ENCODE data around the gene GRM4.

GRM4 gene

DNA sequence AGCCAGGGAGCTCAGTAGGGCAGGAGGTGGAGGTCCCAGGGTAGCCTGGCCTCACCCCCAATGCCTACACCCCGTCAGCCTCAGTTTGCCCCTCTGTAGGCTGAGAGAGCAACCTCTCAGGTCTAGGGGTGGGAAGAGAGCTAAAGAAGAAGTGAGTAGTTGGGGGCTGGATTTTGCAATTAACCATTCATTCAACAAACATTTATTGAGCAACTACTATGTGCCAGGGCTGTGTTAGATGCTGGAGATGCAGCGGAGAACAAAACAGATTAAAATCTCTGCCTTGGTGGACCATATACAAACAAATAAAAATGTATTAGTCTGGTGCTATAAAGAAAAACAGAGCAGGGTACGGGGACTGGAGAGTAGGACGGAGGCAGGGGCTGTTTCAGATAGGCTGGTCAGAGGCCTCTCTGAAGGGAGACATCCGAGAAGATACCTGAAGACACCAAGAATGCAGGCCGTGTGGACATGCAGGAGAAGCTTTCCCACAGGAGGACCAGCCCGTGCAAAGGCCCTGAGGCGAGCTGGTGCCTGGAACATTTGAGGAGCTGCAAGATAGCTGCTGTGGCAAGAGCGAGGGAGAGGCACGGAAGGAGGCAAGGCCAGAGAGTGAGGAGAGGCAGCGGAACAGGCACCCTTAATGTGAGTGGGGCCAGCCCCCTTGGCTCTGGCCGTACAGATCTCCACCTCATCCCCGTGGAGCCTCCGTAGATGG lies 60.3 kb downstream of the GRM4 start:
- no peak for DNase-seq (ENCODE audit: low read depth in 2 of 2)

- no peak for DNase-seq (ENCODE audit: low read depth in 2 of 2)
These were observed 61.1 kb downstream of the GRM4 start for GRCh38 chr6:34084591-34085290.

DNA sequence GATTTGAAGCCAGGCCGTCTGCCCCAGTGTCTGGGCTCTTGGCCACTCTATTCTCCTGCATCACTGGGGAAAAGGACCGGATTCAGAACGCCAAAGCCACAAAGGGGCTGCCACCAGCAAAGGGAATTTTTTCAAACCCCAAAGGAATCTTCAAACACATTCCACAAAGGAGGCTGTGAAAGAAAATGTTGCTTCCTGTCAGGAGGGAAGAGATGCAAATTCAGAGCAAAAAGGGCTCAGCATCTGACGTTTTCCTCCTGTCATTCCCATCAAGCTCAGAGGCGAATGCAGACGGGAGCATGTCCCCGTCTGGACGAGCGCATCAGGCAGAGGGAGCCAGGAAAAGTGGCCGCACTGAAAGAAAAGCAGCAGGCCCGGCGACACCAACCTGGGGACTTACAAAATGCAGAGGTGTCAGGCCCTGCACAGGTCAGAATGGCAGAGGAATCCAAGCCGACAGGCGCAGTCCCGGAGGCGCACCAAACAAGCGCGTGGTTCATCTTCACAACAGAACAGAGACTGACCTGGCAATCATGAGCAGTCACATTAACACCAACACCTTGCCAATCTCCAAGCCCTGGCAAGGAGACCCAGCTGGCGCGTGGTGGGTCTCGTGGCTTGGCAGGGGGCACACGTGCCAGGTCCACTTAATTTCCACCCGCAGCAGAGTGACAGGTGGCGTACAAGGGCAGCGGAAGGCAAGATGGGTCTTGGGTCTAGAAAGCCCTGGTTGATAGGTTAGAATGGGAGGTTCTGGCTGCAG lies 62.8 kb downstream of the GRM4 start:
- no peak for DNase-seq (ENCODE audit: low read depth in 2 of 2)

- no peak for DNase-seq (ENCODE audit: low read depth in 2 of 2)
These were observed 63.5 kb downstream of the GRM4 start for GRCh38 chr6:34082348-34082747.

DNA sequence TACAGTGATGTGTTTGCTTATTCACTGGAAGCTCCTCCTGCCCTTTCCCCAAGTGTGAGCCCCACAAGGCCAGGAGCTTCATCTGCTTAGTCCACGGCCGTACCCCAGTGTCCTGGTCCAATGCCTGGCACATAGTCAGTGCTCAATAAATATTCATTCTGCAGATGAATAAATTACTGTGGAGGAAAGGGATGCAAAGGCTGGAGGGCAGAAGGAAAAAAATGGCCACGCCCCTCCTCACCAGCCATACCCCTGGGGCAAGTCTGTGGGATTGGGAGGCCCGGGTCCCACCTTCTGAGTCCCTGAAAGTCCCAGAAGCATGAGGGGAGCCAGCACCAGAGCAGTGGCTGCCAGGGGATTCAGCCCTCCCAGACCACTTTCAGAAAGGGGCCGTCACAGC lies 65.5 kb downstream of the GRM4 start:
- DNase-seq (ENCODE audit: low read depth in 2 of 2) = no peak

DNA sequence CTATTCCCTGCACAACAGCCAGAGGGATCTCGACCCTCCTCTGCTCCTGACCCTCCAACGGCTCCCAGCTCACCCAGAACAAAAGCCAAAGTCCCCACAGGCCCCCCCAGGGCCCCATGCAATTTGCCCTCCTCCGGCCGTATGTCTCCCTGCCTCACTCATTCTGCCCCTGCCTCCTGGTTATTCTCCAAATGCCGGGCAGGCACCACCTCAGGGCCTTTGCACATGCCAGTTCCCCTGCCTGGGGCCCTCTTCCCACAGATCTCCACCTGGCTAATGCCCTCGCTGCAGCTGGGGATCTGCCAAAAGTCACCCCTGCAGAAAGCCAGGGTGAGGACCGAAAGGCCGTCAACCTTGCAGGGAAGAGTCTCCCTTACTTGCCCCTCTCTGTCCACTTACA lies 66.0 kb downstream of the GRM4 start:
- no peak for DNase-seq (ENCODE audit: low read depth in 2 of 2)

GRCh38 chr6:34075906-34076305 lies 70.0 kb downstream of the GRM4 start:
- DNase-seq (ENCODE audit: low read depth in 2 of 2) = no peak

DNA sequence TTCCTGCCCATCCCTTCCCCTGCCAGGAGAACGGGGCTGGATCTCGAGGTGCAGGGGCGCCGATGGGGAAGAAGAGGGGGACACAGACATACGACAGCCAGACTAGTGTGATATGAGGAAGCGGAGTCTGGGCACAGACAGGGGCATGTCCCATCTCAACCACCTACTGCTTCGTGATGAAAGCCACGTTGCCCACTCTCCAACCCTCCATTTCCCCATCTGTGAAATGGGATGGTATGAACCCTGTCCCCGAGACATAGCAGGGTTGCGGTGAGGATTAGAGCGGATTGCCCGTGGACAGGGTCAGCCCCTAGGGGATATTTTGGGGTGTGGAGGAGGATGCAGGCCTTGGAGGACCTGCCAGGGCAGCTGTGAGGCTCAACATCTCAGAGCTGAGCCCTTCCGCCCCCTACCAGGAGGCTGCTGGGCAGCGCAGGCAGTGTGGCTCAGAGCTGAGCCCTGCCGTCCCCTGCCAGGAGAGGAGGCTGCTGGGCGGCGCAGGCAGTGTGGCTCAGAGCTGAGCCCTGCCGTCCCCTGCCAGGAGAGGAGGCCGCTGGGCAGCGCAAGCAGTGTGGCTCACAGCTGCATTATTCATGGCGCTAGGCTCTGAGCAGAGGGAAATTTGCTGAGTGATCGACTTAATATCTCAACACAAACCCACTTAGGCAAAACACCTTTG lies 71.7 kb downstream of the GRM4 start:
- DNase-seq (ENCODE audit: low read depth in 2 of 2) = no peak

GRCh38 chr6:34073540-34073939 lies 72.3 kb downstream of the GRM4 start:
- DNase-seq (ENCODE audit: low read depth in 2 of 2) = no peak

GRCh38 chr6:34072727-34073126 lies 73.2 kb downstream of the GRM4 start:
- no peak for DNase-seq (ENCODE audit: low read depth in 2 of 2)

- DNase-seq (ENCODE audit: low read depth in 2 of 2) = no peak
These were observed 74.0 kb downstream of the GRM4 start for GRCh38 chr6:34071884-34072379.

DNA sequence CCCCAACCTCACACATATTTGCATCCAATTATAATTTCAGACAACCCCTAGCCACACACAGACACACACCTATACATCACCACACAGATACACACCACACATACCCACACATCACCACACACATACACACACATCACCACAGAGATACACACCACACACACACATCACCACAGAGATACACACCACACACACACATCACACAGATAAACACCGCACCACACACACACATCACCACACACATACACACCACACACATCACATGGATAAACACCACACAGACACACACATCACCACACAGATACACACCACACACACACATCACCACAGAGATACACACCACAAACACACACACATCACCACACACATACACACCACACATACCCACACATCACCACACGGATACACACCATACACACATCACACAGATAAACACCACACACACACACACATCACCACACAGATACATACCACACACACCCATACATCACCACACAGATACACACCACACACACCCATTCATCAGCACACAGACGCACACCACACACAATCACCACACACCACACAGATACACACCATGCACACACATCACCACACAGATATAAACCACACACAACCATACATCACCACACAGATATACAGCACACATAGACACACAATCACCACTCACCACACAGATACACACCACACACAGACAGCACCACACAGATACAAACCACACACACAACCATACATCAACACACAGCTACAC lies 74.6 kb downstream of the GRM4 start:
- no peak for DNase-seq (ENCODE audit: low read depth in 2 of 2)

DNA sequence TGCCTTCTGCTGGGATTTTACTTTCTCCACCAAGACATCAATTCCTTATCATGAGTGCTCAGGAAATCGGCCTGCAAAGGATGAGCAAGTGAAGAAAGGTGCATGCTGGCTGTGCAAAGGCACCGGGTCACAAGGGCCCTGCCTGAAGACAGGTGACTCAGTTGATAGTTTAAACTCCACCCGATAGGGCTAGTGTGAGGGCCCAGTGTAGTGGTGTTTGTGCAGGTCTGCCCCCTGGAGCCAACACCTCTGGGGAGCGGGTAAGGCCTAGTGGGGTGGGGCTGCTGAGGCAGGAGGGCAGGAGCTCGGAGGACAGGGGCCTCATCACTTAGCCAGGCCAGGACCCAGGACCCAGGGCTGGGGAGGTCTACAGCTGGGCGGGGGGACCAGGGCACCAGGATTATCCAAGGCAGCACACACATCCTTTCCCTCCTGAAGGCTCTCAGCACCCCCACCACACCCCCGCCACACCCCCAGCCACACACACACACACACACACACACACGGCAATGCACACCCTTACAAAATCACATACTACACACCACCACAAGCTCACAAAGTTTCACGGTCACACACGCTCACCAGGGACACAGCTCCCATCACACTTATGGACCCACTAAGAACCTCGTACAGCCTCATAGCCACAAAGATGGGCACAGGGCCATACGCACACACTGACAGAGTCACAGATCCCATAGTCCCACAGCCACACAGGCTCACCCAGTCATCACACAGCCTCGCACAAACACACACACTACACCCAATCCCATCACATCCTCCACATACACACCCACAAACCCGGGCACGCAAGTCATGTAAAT lies 75.4 kb downstream of the GRM4 start:
- DNase-seq (ENCODE audit: low read depth in 2 of 2) = no peak

- no peak for DNase-seq (ENCODE audit: low read depth in 2 of 2)
These were observed 77.3 kb downstream of the GRM4 start for GRCh38 chr6:34068462-34069044.

- no peak for DNase-seq (ENCODE audit: low read depth in 2 of 2)
These were observed 78.1 kb downstream of the GRM4 start for GRCh38 chr6:34067814-34068213.

DNA sequence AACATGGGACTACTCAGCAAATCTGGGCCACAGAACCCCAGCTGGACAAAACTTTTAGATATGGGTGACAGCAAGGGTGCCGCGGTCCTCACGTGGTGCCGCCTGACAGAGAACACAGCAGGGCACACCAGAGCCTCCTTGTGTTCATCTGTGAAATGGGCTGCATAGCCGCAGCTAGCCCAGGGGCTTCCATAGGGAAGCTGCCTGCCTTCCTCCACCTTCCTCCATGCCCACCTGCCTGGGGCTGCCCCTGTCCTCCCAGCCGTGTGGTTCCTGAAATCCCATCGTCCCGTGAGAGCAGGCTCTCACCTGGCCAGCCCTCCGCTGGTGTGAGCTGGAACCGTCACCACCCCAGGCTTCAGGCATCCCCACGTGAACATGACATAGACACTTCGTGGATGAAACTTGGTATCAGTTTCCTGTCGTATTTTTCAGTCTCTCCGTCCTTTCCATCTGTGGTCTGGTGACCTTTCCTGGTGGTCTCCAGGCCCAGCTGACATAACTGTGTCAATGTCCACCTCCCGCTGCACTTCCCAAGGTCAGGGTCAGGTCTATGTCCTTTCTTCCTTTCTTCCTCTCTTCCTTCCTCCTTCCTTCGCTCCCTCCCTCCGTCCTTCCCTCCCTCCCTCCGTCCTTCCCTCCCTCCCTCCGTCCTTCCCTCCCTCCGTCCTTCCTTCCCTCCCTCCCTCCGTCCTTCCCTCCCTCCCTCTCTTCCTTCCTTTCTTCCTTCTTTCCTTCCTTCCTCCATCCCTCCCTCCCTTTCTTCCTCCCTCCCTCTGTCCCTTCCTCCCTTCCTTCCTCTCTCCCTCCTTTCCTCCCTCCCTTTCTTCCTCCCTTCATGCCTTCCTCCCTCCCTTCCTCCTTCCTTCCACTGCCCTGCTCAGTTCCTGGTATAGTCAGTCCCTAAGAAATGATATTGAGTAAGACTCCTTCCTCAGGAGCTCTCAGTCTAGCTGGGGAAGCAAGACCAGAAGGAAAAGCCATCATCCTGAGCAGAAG lies 78.8 kb downstream of the GRM4 start:
- no peak for DNase-seq (ENCODE audit: low read depth in 2 of 2)

- no peak for DNase-seq (ENCODE audit: low read depth in 2 of 2)
These were observed 79.7 kb downstream of the GRM4 start for GRCh38 chr6:34066218-34066571.

GRCh38 chr6:34065466-34066217 lies 80.2 kb downstream of the GRM4 start:
- no peak for DNase-seq (ENCODE audit: low read depth in 2 of 2)

Data from stimulated activated CD8-positive, alpha-beta memory T cell treated with anti-CD3 and anti-CD28 coated beads, Interleukin-7, amount 100 ng/mL, for 1 hour (primary cell).